LoVo (cell line): ENCODE measurements around the gene GP1BB.

ENCODE experiments used
- DNase-seq: peaks from one replicate; pipeline ENCODE4 v3.0.0-alpha.2; 2016; ENCODE audit warnings: low spot score

Gene GP1BB

DNA sequence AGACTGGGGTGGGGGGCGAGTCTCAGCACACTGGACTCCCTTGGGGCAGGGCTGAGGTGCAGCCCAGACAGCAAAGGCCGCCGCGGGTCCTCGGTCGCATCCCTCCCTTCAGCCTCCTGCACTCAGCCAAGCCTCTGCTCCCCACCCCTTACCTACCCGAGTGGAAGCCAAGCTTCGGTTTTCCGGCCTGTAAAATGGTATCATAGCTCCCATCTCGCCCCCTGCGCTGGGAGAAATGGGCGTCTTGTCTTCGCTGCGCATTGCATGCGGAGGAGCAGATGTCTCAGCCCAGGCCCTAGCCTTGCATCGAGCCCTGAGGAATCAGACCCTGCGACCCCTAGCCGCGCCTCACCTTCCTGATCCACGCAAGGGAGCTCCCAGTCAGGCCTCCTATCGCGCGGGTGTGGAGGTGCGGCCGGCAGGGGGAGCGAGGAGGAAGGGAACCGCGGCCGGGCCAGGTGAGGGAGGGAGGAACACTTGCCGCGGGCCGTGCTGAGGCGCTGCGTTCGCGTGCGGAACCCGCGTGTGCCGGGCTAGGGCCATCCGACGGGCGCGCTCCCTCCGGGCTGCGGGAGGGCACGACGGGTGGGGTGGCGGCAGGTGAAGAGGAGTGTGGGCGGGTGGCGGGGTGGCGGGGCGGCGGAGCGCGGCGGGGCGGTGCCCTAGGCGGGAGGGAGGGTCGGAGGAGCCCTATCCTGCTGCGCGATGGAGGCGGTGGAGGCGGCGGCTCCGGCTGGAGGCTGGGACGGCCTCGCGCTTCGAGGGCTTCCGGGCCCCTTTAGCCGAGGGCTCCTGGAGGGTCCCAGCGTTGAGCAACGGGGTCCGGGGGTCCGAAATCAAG, 33.2 kb downstream of the GP1BB start:
- peak; percentile 80 for DNase-seq

DNA sequence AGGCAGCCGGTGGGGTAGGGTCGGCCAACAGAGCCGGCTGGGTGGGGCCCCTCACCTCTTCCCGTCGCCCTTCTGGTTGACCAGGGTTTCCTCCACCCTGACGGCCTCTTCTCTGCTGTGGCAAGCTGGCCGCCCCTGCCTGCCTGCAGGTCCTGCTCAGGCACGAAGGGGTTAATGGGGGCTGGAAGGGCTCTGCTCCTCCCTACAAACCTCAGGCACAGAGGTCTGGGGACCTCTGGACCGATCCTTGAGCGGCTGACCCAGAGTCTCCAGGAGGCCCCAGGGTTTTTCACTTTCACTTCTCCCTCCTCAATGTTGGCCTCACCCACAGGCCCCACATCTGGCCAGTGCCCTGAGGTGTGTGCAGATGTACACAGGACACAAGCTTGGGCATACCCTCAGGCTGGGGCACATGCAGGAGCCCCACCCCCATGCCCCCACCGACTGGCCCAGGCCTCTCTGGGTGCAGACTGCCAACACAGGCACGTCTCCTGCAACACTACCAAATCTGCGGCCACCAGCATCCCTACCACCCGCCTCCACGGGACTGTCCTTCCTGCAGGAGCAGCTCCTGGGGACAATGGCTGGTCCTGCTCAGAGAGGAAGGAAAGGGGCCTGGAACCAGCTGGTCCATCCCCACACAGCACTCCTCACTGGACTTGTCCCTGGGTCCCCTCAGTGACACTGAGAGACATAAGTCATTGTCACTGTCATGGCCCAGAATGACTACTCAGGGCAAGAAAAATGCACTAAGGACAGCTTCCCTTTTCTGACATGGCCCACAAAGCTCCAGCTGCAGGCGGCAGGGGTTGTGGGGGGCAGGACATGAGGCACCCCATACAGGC, 34.0 kb downstream of the GP1BB start:
- no peak for DNase-seq

DNA sequence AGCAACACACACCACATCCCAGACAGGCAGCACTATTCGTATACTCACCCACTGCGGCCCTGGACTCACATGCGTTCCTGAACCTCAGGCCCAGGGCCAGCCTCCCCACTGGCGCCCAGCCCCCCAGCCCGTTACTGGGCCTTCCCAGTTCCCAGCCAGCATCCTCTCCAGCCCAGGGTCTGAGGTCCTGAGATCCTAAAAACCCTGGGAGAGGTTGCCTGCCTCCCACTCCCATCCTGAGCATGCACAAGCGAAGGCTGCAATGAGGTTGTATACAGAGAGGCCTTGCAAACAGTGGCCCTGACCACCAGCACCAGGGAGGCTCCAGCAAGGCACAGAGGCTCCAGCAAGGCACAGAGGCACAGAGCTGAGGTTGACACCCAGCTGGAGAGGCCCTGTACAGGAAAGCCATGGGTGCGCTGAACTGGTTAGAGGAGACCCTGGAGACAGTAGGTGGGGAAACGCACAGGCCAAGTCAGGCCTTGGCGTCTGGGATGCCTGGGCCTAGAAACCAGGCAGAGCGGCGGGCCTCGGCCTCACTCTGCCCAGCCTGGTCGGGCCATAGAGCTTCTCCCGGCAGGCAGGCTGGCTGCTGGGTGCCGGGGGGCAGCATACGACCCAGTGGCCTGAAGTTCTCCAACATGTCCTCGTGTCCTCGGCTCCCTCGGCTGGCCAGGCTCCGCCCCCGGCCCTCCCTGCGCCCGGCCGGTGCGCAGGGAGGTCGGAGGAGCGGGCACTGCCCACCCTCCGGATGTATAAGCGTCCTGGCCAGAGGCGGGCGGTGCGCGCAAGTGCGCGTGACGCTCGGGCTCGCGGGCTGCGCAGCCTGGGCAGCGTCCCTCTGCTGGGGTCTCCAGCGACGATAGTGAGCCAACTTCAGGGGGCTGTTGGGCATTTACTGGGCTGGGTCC, 34.9 kb downstream of the GP1BB start:
- no peak for DNase-seq

GRCh38 chr22:19758896-19759426, 35.6 kb downstream of the GP1BB start:
- DNase-seq: no peak

GRCh38 chr22:19759427-19760057, 36.2 kb downstream of the GP1BB start:
- DNase-seq: no peak

- DNase-seq: no peak
Measured at GRCh38 chr22:19760058-19760950, 37.0 kb downstream of the GP1BB start, which contains the start of gene TBX1. Gene TBX1, plus strand, starts transcription at chr22:19760778. Its CDS starts 66 bp downstream, at chr22:19760844.

DNA sequence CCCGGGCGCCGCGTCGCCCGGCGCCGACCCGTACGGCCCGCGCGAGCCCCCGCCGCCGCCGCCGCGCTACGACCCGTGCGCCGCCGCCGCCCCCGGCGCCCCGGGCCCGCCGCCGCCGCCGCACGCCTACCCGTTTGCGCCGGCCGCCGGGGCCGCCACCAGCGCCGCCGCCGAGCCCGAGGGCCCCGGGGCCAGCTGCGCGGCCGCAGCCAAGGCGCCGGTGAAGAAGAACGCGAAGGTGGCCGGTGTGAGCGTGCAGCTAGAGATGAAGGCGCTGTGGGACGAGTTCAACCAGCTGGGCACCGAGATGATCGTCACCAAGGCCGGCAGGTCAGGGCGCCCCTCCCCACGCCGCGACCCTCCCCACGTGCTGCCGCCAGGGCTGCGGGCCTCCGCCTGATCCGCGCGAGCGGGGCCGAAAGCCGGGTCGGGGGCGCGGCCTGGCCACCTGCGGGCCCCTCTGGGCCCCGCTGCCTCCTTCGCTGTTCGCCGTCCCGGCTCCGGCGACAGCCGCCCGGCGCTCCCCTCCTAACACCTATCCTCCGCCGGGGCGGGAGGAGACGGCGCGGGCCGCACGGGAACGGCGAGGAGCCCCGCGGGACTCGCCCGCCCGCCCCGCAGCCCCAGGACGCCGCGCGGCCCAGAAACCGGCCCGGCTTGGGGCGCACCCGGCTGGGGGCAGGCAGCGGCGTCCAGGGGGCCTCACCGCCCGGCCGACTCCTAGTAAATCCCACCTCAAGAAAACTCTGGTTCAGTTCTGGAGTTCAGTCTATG, 37.8 kb downstream of the GP1BB start:
- no peak for DNase-seq

DNA sequence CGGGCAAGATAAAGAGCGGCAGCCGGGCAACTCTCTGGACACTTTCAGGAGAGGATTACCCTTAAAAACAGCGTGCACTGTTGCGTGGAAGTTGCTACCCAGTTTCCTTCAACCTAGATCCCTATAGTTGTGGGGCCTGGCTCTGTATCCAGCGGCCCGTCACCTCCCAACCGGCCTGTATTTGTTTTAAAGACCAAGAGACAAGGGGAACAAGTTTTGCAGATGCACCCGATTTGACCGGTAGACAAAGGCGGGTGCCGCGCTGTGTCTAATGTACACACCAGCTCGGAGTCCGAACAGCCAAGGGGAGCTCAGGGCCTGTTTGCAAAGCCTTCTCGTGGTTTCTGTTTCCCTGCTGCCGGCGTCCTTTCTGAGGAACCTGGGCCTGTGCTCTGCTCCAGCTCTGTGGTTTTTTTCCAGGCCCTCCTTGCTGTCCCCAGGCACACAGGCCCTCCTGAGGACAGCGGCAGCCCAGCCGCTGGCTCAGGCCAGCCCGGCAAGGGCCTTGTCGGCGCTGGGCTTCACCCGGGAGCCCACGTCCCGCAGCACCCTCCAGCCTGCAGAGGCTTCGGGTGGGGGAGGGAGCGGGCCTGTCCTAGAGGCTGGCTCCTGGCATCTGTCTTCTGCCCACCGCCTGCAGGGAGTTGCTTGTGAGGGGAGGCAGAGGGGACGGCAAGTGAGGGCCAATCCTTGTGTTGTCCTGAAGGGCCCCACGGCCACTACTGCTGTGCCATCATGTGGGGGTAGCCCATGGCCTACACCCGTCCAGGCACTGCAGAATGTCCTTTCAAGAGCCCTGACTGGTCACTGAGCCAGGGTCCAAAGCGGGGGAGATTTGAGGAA, 38.6 kb downstream of the GP1BB start:
- no peak for DNase-seq

- no peak for DNase-seq
Measured at GRCh38 chr22:19762568-19763457, 39.5 kb downstream of the GP1BB start.

- DNase-seq: no peak
Measured at GRCh38 chr22:19763458-19764298, 40.3 kb downstream of the GP1BB start.

GRCh38 chr22:19764299-19764593, 40.9 kb downstream of the GP1BB start:
- no peak for DNase-seq

GRCh38 chr22:19764636-19765476, 41.5 kb downstream of the GP1BB start:
- DNase-seq: no peak

- no peak for DNase-seq
Measured at GRCh38 chr22:19765477-19766239, 42.3 kb downstream of the GP1BB start.

GRCh38 chr22:19766240-19766510, 42.8 kb downstream of the GP1BB start:
- DNase-seq: no peak
